Endometrial microvascular endothelial cells (primary cell): ENCODE data around the gene HBP1. TPM values are rescaled to one million over a fixed set of nuclear protein-coding genes. Genes with fewer than 3 reads are reported as not detected.

Experiments
- in situ Hi-C: cut with HindIII; loops from 2 replicates; pipeline ENCODE4 v1.10.0; 2017; ENCODE audit warnings: low sequenced_read_pairs, low pct_unique_long_range_greater_than_20kb; ENCODE audit errors: inconsistent ontology term
- total RNA-seq: library from RNA; depleted of rRNA; stranded (reverse); fragments of >200 nt; gene quantifications from one replicate; pipeline ENCODE4 v1.2.3, GENCODE V29; 2015; ENCODE audit errors: inconsistent ontology term

The HBP1 gene
- total RNA-seq, 1 donor from 2014 or later: 53.6 TPM

- in situ Hi-C loops: loop anchor here (5.0 to 25.0 kb wide), 2 partner anchors 203 to 363 kb away; no protein-coding TSS in a partner anchor
These were observed 18.3 kb upstream of the HBP1 start for GRCh38 chr7:107150375-107151073.

GRCh38 chr7:107151538-107151937 is 17.3 kb upstream of the HBP1 start:
- in situ Hi-C loops: loop anchor here (5.0 to 25.0 kb wide), 2 partner anchors 204 to 364 kb away; no protein-coding TSS in a partner anchor

- in situ Hi-C loops: loop anchor here (5.0 to 25.0 kb wide), 2 partner anchors 205 to 365 kb away; no protein-coding TSS in a partner anchor
These were observed 16.8 kb upstream of the HBP1 start for GRCh38 chr7:107152011-107152410.

GRCh38 chr7:107154826-107155225 is 14.0 kb upstream of the HBP1 start:
- in situ Hi-C loops: loop anchor here (5.0 to 25.0 kb wide), 2 partner anchors 208 to 368 kb away; no protein-coding TSS in a partner anchor

- in situ Hi-C loops: loop anchor here (25.0 kb wide), 1 partner anchor 368 kb away; no protein-coding TSS in a partner anchor
These were observed 13.1 kb upstream of the HBP1 start for GRCh38 chr7:107155726-107156125.

GRCh38 chr7:107157091-107157490 is 11.7 kb upstream of the HBP1 start:
- in situ Hi-C loops: loop anchor here (25.0 kb wide), 1 partner anchor 370 kb away; no protein-coding TSS in a partner anchor

GRCh38 chr7:107158028-107158427 is 10.8 kb upstream of the HBP1 start:
- in situ Hi-C loops: loop anchor here (25.0 kb wide), 1 partner anchor 371 kb away; no protein-coding TSS in a partner anchor

GRCh38 chr7:107160389-107160788 is 8.4 kb upstream of the HBP1 start:
- in situ Hi-C loops: loop anchor here (25.0 kb wide), 1 partner anchor 373 kb away; no protein-coding TSS in a partner anchor

- in situ Hi-C loops: loop anchor here (25.0 kb wide), 1 partner anchor 374 kb away; no protein-coding TSS in a partner anchor
These were observed 7.4 kb upstream of the HBP1 start for GRCh38 chr7:107161415-107161814.

GRCh38 chr7:107162475-107162874 is 6.3 kb upstream of the HBP1 start:
- in situ Hi-C loops: loop anchor here (25.0 kb wide), 1 partner anchor 375 kb away; no protein-coding TSS in a partner anchor

GRCh38 chr7:107164092-107164491 is 4.7 kb upstream of the HBP1 start:
- in situ Hi-C loops: loop anchor here (25.0 kb wide), 1 partner anchor 377 kb away; no protein-coding TSS in a partner anchor

- in situ Hi-C loops: loop anchor here (25.0 kb wide), 1 partner anchor 378 kb away; no protein-coding TSS in a partner anchor
These were observed 3.5 kb upstream of the HBP1 start for GRCh38 chr7:107165341-107165740.

- in situ Hi-C loops: loop anchor here (25.0 kb wide), 1 partner anchor 380 kb away; no protein-coding TSS in a partner anchor
These were observed 1.9 kb upstream of the HBP1 start for GRCh38 chr7:107166736-107167426.

GRCh38 chr7:107167483-107168232 is 1.1 kb upstream of the HBP1 start:
- in situ Hi-C loops: loop anchor here (25.0 kb wide), 1 partner anchor 380 kb away; no protein-coding TSS in a partner anchor

GRCh38 chr7:107169120-107170050 is 582 bp downstream of the HBP1 start:
- in situ Hi-C loops: loop anchor here (25.0 kb wide), 1 partner anchor 382 kb away; no protein-coding TSS in a partner anchor

GRCh38 chr7:107170051-107170915 is 1.5 kb downstream of the HBP1 start:
- in situ Hi-C loops: loop anchor here (25.0 kb wide), 1 partner anchor 383 kb away; no protein-coding TSS in a partner anchor

GRCh38 chr7:107171496-107171895 is 2.7 kb downstream of the HBP1 start:
- in situ Hi-C loops: loop anchor here (25.0 kb wide), 1 partner anchor 384 kb away; no protein-coding TSS in a partner anchor
